IPS-18a (cell line): ENCODE measurements around the gene ARL16.

Experiments
- H3K27ac ChIP-seq: one replicate; pipeline ENCODE4 v1.5.1; 2013; ENCODE audit warnings: low read length
- H3K27me3 ChIP-seq: one replicate; pipeline ENCODE4 v1.6.1; 2013; ENCODE audit warnings: mild to moderate bottlenecking, low read length; ENCODE audit not compliant: control insufficient read depth, insufficient read depth
- H3K36me3 ChIP-seq: one replicate; pipeline ENCODE4 v1.6.1; 2013; ENCODE audit warnings: low read depth, low read length; ENCODE audit not compliant: control insufficient read depth
- H3K4me1 ChIP-seq: one replicate; pipeline ENCODE4 v1.6.1; 2013; ENCODE audit warnings: low read depth, low read length; ENCODE audit not compliant: control insufficient read depth
- H3K4me3 ChIP-seq: one replicate; pipeline ENCODE4 v1.5.1; 2013; ENCODE audit warnings: low read length
- H3K9ac ChIP-seq: one replicate; pipeline ENCODE4 v1.6.1; 2013; ENCODE audit warnings: mild to moderate bottlenecking, low read length, moderate library complexity
- H3K9me3 ChIP-seq: one replicate; pipeline ENCODE4 v1.6.1; 2013; ENCODE audit warnings: low read depth, low read length; ENCODE audit not compliant: control insufficient read depth

Gene ARL16

DNA sequence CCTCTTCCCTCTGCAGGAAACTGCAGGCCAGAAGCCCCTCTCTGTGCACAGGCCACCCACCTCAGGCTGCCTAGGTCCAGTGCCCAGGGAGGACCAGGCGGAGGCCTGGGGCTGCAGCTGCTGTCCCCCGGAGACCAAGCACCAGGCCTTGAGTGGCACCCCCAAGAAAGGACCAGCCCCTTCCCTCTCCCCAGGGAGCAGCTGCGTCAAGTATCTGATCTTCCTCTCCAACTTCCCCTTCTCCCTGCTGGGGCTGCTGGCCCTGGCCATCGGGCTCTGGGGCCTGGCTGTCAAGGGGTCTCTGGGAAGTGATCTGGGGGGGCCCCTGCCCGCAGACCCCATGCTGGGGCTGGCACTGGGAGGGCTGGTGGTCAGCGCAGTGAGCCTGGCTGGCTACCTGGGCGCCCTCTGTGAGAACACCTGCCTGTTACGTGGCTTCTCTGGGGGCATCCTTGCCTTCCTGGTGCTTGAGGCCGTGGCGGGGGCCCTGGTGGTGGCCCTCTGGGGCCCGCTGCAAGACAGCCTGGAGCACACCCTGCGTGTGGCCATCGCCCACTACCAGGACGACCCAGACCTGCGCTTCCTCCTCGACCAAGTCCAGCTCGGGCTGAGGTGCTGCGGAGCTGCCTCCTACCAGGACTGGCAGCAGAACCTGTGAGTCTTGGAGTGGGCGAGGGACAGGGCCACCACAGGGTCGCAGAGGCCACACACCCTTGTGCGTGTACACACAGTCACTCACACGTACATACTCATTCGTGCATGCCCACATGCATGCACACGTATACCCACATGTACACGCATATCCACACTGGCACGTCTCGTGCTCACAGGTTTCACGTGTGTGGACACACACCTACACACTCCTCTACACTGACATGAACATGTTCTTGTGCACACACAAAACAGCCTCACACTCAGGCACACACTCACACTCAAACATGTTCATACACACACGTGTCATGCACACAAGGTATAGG lies 38.3 kb downstream of the ARL16 start:
- Histone ChIP-seq H3K9ac (no peak overlapping the region), H3K27ac (no peak overlapping the region), H3K4me3 (no peak overlapping the region), H3K36me3 (no peaks in the 10 kb centered on the region), H3K9me3 (no peaks in the 10 kb centered on the region), H3K27me3 (peaks cover 26% of the 10 kb centered on the region), H3K4me1 (no peaks in the 10 kb centered on the region)

DNA sequence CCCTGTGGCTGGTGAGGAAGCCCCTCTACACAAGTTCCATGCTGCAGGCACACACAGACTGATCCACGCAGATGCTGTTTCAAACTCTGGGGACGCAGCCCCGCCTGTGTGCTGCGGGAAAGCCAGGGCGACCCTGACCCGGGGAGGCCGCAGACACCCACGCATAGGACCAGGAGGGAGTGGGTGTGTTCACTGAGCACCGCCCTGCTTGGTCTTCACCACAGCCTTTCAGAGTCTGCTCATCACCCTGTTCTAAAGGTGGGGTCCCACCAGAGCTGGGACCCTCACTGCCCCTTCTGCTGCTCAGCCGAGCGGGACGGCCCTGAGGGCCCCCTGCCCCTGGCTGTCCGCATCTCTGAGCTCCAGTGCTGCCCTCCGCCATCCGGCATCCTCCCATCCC lies 39.1 kb downstream of the ARL16 start:
- H3K36me3 ChIP-seq = no peaks in the 10 kb centered on the region
- H3K27ac ChIP-seq = no peak overlapping the region
- H3K4me3 ChIP-seq = no peak overlapping the region
- H3K27me3 ChIP-seq = peaks cover 26% of the 10 kb centered on the region
- no peaks in the 10 kb centered on the region for H3K4me1 ChIP-seq
- H3K9me3 ChIP-seq = no peaks in the 10 kb centered on the region
- no peak overlapping the region for H3K9ac ChIP-seq

DNA sequence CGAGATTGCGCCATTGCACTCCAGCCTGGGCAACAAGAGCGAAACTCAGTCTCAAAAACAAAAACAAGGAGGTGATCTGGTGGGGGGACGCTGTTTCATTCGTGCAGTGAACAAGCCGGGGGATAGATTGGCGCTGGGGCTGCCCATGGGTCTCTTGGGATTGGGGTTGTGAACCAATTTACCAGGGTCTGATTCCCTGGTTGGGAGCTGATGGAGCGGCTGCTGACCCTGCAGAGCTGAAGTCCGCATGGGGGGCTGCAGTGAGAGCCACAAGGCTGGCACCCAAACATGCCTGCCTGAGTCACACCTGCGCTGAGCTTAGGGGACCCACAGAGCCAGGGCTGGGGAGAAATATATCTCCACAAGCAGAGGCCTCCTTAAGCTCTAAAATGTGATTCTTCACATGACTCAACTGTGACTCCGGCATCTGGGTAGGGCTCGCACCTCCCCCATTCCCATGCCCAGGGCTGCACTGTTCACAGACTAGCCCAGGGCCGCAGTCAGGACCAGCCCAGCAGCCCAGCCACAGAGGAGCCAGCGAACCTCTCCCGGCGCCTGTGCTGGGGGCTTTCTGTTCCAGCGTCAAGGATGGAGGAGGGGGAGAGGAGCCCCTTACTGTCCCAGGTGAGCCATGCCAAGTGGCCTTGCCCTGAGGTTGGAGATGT lies 41.6 kb downstream of the ARL16 start:
- Histone ChIP-seq H3K27me3 (peaks cover 3% of the 10 kb centered on the region), H3K27ac (no peak overlapping the region), H3K4me1 (no peaks in the 10 kb centered on the region), H3K4me3 (no peak overlapping the region), H3K36me3 (no peaks in the 10 kb centered on the region), H3K9ac (no peak overlapping the region), H3K9me3 (no peaks in the 10 kb centered on the region)

DNA sequence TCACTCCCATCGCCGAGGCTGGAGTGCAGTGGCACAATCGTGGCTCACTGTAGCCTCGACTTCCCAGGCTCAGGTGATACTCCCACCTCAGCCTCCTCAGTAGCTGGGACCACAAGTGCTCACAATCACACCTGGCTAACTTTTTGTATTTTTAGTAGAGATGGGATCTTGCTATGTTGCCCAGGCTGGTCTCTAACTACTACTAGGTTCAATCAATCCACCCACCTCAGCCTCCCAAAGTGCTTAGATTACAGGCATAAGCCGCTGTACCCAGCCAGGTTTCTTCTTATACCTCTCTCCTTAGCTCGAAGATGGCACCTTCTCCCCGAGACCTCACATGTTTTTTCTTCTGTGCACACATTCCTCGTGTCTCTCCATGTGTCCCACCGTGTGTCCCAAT lies 43.6 kb downstream of the ARL16 start:
- H3K4me1 ChIP-seq = peaks cover 5% of the 10 kb centered on the region
- no peak overlapping the region for H3K9ac ChIP-seq
- H3K9me3 ChIP-seq = no peaks in the 10 kb centered on the region
- no peaks in the 10 kb centered on the region for H3K27me3 ChIP-seq
- H3K36me3 ChIP-seq = no peaks in the 10 kb centered on the region
- H3K4me3 ChIP-seq = no peak overlapping the region
- no peak overlapping the region for H3K27ac ChIP-seq

DNA sequence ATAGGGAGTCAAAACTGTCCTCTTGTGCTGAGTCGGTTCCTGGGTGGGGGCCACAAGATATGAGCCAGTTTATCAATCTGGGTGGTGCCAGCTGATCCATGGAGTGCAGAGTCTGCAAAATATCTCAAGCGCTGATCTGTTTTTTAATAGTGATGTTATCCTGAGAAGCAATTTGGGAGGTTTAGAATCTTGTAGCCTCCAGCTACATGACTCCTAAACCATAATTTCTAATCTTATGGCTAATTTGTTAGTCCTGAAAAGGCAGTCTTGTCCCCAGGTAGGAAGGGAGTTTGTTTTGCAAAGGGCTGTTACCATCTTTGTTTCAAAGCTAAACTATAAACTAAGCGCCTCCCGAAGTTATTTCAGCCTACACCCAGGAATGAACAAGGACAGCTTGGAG lies 44.9 kb downstream of the ARL16 start:
- H3K4me1 ChIP-seq = peaks cover 5% of the 10 kb centered on the region
- no peaks in the 10 kb centered on the region for H3K9me3 ChIP-seq
- no peak overlapping the region for H3K4me3 ChIP-seq
- no peaks in the 10 kb centered on the region for H3K27me3 ChIP-seq
- H3K27ac ChIP-seq = no peak overlapping the region
- no peaks in the 10 kb centered on the region for H3K36me3 ChIP-seq
- no peak overlapping the region for H3K9ac ChIP-seq

DNA sequence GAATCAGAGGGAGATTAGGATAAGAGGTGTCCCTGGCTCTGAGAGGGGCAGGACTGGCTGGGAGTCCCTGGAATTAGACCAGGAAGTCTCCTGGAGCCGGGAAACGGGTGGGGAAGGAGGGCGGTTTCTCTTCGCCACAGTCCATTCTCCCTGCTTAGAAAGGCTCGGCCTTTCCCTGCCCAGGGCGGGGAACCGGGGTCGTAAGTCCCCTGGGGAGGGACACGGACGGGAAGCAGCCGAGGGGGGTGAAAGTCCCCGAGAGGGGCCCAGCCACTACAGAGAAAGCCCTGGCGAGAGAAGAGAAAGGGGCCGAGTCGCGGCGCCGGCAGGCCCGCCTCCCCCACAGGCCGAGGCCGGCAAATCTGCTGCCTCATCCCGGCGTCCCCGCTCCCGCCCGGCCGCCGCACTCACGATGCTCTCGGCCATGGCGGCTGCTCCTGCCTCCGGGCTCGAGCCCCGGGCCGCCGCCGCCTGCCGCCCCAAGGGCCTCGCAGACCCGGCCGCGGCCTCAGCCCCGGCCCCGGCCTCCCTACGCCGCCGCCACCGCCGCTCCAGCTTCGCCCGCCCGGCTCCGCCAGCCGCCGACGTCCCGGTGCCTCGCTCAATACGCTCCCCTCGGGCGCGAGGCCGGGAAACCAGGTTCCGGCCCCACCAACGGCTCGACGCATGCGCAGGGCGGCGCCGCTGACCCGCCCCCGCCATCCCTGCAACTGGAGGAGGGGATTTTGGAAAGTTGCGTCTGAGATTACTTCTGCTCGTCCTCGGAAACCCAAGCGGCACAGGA lies 46.9 kb downstream of the ARL16 start, which contains the start of the genes NPLOC4 and TSPAN10:
Gene NPLOC4, minus strand, starts transcription at position 608 of the 784 bp plus-strand sequence. Its CDS starts 182 bp downstream, at position 426.
Gene TSPAN10, plus strand, starts transcription at position 692 of the 784 bp plus-strand sequence. CDS start 5,217 bp downstream, outside the sequence.
- Histone ChIP-seq H3K27ac (peak within 1 kb of the TSS; percentile 81), H3K9ac (peak within 1 kb of the TSS; percentile 97), H3K9me3 (no peaks in the 10 kb centered on the region), H3K27me3 (no peaks in the 10 kb centered on the region), H3K36me3 (no peaks in the 10 kb centered on the region), H3K4me3 (peak within 1 kb of the TSS; percentile 99), H3K4me1 (peaks cover 5% of the 10 kb centered on the region)

DNA sequence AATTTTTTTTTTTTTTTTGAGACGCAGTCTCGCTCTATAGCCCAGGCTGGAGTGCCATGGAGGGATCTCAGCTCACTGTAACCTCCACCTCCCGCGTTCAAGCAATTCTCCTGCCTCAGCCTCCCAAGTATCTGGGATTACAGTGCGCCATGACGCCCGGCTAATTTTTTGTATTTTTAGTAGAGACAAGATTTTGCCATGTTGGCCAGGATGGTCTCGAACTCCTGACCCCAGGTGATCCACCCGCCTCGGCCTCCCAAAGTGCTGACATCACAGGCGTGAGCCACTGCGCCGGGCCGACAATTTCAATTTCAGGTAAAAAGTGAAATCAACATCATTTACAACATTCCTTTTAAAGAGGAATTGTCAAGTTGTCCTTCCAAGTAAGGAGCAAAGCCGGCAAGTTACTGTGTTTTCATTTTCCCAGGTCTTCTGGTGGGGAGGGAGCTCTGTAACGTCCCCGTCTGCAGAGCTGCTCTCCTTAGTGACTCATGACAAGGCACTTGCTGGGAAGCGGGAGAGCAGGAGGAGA lies 47.6 kb downstream of the ARL16 start:
- Histone ChIP-seq H3K27ac (peak overlapping the region; percentile 81), H3K9me3 (no peaks in the 10 kb centered on the region), H3K4me3 (peak overlapping the region; percentile 99), H3K9ac (peak overlapping the region; percentile 97), H3K36me3 (no peaks in the 10 kb centered on the region), H3K27me3 (no peaks in the 10 kb centered on the region), H3K4me1 (peaks cover 5% of the 10 kb centered on the region)

DNA sequence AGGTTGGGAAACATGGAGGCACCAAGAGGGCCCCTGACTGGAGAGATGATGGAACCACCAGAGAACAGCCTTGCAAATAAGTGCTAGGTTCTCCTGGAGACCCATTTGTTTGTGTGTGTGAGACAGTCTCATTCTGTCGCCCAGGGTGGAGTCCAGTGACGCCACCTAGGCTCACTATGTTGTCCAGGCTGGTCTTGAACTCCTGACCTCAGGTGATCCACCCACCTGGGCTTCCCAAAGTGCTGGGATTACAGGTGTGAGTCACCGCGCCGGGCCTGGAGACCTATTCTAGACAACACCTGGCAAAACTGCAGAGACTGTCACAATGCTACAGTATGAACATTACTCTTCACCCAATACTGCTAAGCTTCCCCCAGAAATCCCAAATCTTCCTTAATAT lies 48.2 kb downstream of the ARL16 start:
- Histone ChIP-seq H3K9me3 (no peaks in the 10 kb centered on the region), H3K9ac (no peak overlapping the region), H3K36me3 (no peaks in the 10 kb centered on the region), H3K4me1 (peaks cover 5% of the 10 kb centered on the region), H3K27ac (no peak overlapping the region), H3K4me3 (peak overlapping the region; percentile 99), H3K27me3 (no peaks in the 10 kb centered on the region)

DNA sequence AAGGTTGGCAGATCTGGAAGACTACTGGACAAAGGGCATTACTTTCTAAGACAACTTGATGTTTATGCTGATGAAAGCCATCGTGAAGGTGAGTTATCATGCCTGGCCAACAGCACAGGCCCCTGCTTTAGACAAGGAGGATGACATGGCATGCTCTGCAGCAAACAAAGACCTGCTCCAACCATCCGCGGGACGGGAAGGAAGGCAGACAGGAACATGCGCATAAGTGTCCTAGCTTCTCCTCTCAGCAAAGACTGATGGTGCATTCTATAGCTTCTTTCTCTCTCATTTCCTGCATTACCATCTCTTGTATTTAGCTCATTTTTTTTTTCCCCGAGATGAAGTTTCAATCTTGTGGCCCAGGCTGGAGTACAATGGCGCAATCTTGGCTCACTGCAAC lies 52.1 kb downstream of the ARL16 start:
- Histone ChIP-seq H3K9ac (no peak overlapping the region), H3K4me1 (peaks cover 5% of the 10 kb centered on the region), H3K27me3 (no peaks in the 10 kb centered on the region), H3K9me3 (no peaks in the 10 kb centered on the region), H3K4me3 (no peak overlapping the region), H3K27ac (no peak overlapping the region), H3K36me3 (peaks cover 16% of the 10 kb centered on the region)
